HCT116 (cell line): ENCODE measurements around the gene LRRC32. TPM values are rescaled to one million over a fixed set of nuclear protein-coding genes. Genes with fewer than 3 reads are reported as not detected.

Source experiments
- ATAC-seq: fragments of 200-7000 bp; cut with Tn5 transposase; 2 replicates; pipeline ENCODE4 v1.9.1; 2020; ENCODE audit warnings: mild to moderate bottlenecking, moderate library complexity
- Bru-seq: library from RNA; stranded (reverse); fragments of 400-500 nt; gene quantifications from one replicate; lab custom pipeline; 2021; lab: Mats Ljungman, UMichigan
- BruChase-seq, 2 experiments: library from RNA; stranded (reverse); fragments of 400-500 nt; gene quantifications; one replicate each; lab custom pipeline; 2021; lab: Mats Ljungman, UMichigan
- BruUV-seq: library from RNA; stranded (reverse); fragments of 400-500 nt; replicated peaks from 2 replicates; lab custom pipeline; 2021; lab: Mats Ljungman, UMichigan
- CTCF ChIA-PET: fragments of 300-600 bp; sonication (Branson Sonifier 250); formaldehyde crosslinking; loops from one replicate; lab custom pipeline; 2021; ENCODE audit warnings: antibody characterized with exemption; lab: Charles Lee
- POLR2A ChIA-PET: fragments of 300-600, 350-600 bp; sonication (Branson Sonifier 250); formaldehyde crosslinking; loops from one replicate; lab custom pipeline; 2021; ENCODE audit warnings: antibody characterized with exemption; lab: Charles Lee
- RAD21 ChIA-PET, 2 experiments: fragments of 300-600 bp; sonication (Branson Sonifier 250); formaldehyde crosslinking; loops; one replicate each; lab custom pipeline; 2023; ENCODE audit warnings: low total read pairs in 2 of 2; ENCODE audit not compliant: uncharacterized antibody in 2 of 2, unreplicated experiment in 2 of 2, low non-redundant PET in 1 of 2; lab: Charles Lee
- DNase-seq: peaks from one replicate; pipeline ENCODE4 v3.0.0-alpha.2; 2010; ENCODE audit warnings: low read depth, low spot score
- H2AFZ ChIP-seq: fragments of 200-600 bp; shearing (Covaris generic), sonication (generic); 2 replicates; pipeline ENCODE4 v1.6.1; 2017; ENCODE audit warnings: low read depth, mixed run types, mixed read lengths, antibody characterized with exemption, low read length; ENCODE audit not compliant: poor library complexity, severe bottlenecking
- H3K27ac ChIP-seq: 2 replicates; pipeline ENCODE4 v1.5.1; 2012; ENCODE audit warnings: low read depth, low read length
- H3K27me3 ChIP-seq: fragments of 200-600 bp; sonication (generic); 2 replicates; pipeline ENCODE4 v1.6.1; 2016; ENCODE audit warnings: mixed run types, low read length, mixed read lengths; ENCODE audit not compliant: insufficient read depth
- H3K36me3 ChIP-seq, 2 experiments: fragments of 200-500 bp in 1 of 2; fragments of 200-600 bp in 1 of 2; sonication (Bioruptor generic) in 1 of 2; sonication (generic) in 1 of 2; 2 replicates each; pipeline versions ENCODE4 v1.5.1 to v1.6.1; 2014 to 2016; ENCODE audit warnings: low read length in 2 of 2, inconsistent platforms in 1 of 2, mixed read lengths in 1 of 2, mixed run types in 1 of 2; ENCODE audit not compliant: insufficient read depth in 2 of 2, control insufficient read depth in 1 of 2
- H3K4me1 ChIP-seq, 2 experiments: fragments of 200-600 bp in 1 of 2; sonication (generic) in 1 of 2; 2 replicates each; pipeline versions ENCODE4 v1.5.1 to v1.6.1; 2012 to 2017; ENCODE audit warnings: low read length in 2 of 2, inconsistent platforms in 1 of 2, mild to moderate bottlenecking in 1 of 2, mixed read lengths in 1 of 2, mixed run types in 1 of 2, moderate library complexity in 1 of 2; ENCODE audit not compliant: insufficient read depth in 2 of 2, control insufficient read depth in 1 of 2
- H3K4me2 ChIP-seq: fragments of 200-600 bp; sonication (generic); 2 replicates; pipeline ENCODE4 v1.6.1; 2017; ENCODE audit warnings: mixed run types, low read length, mixed read lengths
- H3K4me3 ChIP-seq, 2 experiments: fragments of 200-600 bp in 1 of 2; sonication (generic) in 1 of 2; replicated peaks in 1 of 2; 2 replicates each; pipeline ENCODE4 v1.5.1; 2011 to 2016; ENCODE audit warnings: low read length in 2 of 2, control low read depth in 1 of 2, low read depth in 1 of 2, mild to moderate bottlenecking in 1 of 2, mixed read lengths in 1 of 2, mixed run types in 1 of 2
- H3K79me2 ChIP-seq: fragments of 200-600 bp; sonication (generic); 2 replicates; pipeline ENCODE4 v1.6.1; 2017; ENCODE audit warnings: mild to moderate bottlenecking, mixed run types, low read length, moderate library complexity, mixed read lengths; ENCODE audit not compliant: insufficient read depth
- H3K9ac ChIP-seq: fragments of 200-600 bp; sonication (generic); 2 replicates; pipeline ENCODE4 v1.6.1; 2016; ENCODE audit warnings: low read length, mixed read lengths
- H3K9me2 ChIP-seq: fragments of 200-600 bp; sonication (generic), shearing (Covaris generic); 2 replicates; pipeline ENCODE4 v1.6.1; 2017; ENCODE audit warnings: mixed run types, mild to moderate bottlenecking, moderate library complexity; ENCODE audit not compliant: insufficient read depth
- H3K9me3 ChIP-seq, 2 experiments: fragments of 200-500 bp in 1 of 2; fragments of 200-600 bp in 1 of 2; sonication (Bioruptor generic) in 1 of 2; sonication (generic) in 1 of 2; 2 replicates each; pipeline ENCODE4 v1.6.1; 2014 to 2017; ENCODE audit warnings: low read length in 2 of 2, mixed read lengths in 2 of 2, inconsistent platforms in 1 of 2, low read depth in 1 of 2, mild to moderate bottlenecking in 1 of 2, mixed run types in 1 of 2, moderate library complexity in 1 of 2; ENCODE audit not compliant: control insufficient read depth in 1 of 2, insufficient read depth in 1 of 2
- H4K20me1 ChIP-seq: fragments of 200-600 bp; sonication (generic), shearing (Covaris generic); 2 replicates; pipeline ENCODE4 v1.6.1; 2017; ENCODE audit warnings: mixed run types, mild to moderate bottlenecking, moderate library complexity; ENCODE audit not compliant: insufficient read depth
- CBX3 ChIP-seq: IDR thresholded peaks from 2 replicates; pipeline ENCODE4 v1.6.1; 2012; ENCODE audit warnings: low read depth
- CEBPB ChIP-seq: IDR thresholded peaks from 2 replicates; pipeline ENCODE4 v1.6.1; 2012; ENCODE audit warnings: low read depth
- EGR1 ChIP-seq: IDR thresholded peaks from 2 replicates; pipeline ENCODE4 v1.6.1; 2012; ENCODE audit warnings: low read depth
- FOSL1 ChIP-seq: IDR thresholded peaks from 2 replicates; pipeline ENCODE4 v1.6.1; 2012; ENCODE audit warnings: low read depth
- JUND ChIP-seq: IDR thresholded peaks from 2 replicates; pipeline ENCODE4 v1.6.1; 2012
- POLR2A ChIP-seq: IDR thresholded peaks from 2 replicates; pipeline ENCODE4 v1.7.0; 2011; ENCODE audit warnings: borderline replicate concordance; ENCODE audit not compliant: insufficient read depth, insufficient read length; ENCODE audit errors: extremely low read depth
- RAD21 ChIP-seq: IDR thresholded peaks from 2 replicates; pipeline ENCODE4 v1.6.1; 2012; ENCODE audit warnings: low read depth, mild to moderate bottlenecking
- SIN3A ChIP-seq: IDR thresholded peaks from 2 replicates; pipeline ENCODE4 v1.6.1; 2012; ENCODE audit warnings: low read depth
- SP1 ChIP-seq: IDR thresholded peaks from 2 replicates; pipeline ENCODE4 v1.6.1; 2012; ENCODE audit warnings: low read depth
- TCF7L2 ChIP-seq: IDR thresholded peaks from 2 replicates; pipeline ENCODE4 v1.7.0; 2011; ENCODE audit warnings: borderline replicate concordance, inconsistent platforms; ENCODE audit not compliant: insufficient read depth, insufficient read length; ENCODE audit errors: extremely low read depth
- ZFX ChIP-seq: fragments of 450-650 bp; IDR thresholded peaks from 2 replicates; pipeline ENCODE4 v1.6.1; 2017
- ZNF274 ChIP-seq: fragments of 200-500 bp; sonication (Bioruptor generic); IDR thresholded peaks from 2 replicates; pipeline ENCODE4 v1.6.1; 2014; ENCODE audit warnings: mild to moderate bottlenecking, low read depth, low read length, inconsistent platforms
- intact Hi-C: fragments of 100-400 bp; cut with micrococcal nuclease; formaldehyde crosslinking; loops from 2 replicates; pipeline ENCODE4 v1.10.0; 2022
- long read RNA-seq: library from polyadenylated mRNA; unstranded; transcript quantifications from one replicate; pipeline ENCODE4 v2.0.0, GENCODE V29; 2021; ENCODE audit not compliant: unreplicated experiment
- polyA plus RNA-seq: library from polyadenylated mRNA; unstranded; fragments of >200 nt; gene quantifications from 2 replicates; pipeline ENCODE4 v1.2.1, GENCODE V29; 2012; ENCODE audit warnings: missing spikeins
- total RNA-seq: library from RNA; stranded (reverse); gene quantifications from one replicate; pipeline ENCODE4 v1.2.1, GENCODE V29; 2021; ENCODE audit not compliant: unreplicated experiment
- TF ChIP-seq, protein P1 (sequence below): IDR thresholded peaks from 2 replicates; pipeline ENCODE4 v1.6.1; 2012
- TF ChIP-seq, protein P2 (sequence below): IDR thresholded peaks from 2 replicates; pipeline ENCODE4 v1.6.1; 2011; ENCODE audit warnings: mild to moderate bottlenecking, low read length, moderate library complexity; ENCODE audit not compliant: insufficient replicate concordance; ENCODE audit errors: extremely low read depth

The LRRC32 gene, protein sequence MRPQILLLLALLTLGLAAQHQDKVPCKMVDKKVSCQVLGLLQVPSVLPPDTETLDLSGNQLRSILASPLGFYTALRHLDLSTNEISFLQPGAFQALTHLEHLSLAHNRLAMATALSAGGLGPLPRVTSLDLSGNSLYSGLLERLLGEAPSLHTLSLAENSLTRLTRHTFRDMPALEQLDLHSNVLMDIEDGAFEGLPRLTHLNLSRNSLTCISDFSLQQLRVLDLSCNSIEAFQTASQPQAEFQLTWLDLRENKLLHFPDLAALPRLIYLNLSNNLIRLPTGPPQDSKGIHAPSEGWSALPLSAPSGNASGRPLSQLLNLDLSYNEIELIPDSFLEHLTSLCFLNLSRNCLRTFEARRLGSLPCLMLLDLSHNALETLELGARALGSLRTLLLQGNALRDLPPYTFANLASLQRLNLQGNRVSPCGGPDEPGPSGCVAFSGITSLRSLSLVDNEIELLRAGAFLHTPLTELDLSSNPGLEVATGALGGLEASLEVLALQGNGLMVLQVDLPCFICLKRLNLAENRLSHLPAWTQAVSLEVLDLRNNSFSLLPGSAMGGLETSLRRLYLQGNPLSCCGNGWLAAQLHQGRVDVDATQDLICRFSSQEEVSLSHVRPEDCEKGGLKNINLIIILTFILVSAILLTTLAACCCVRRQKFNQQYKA
- 0.54 TPM for total RNA-seq
- polyA plus RNA-seq, result 0.12 TPM in 2 replicates
- percentile 11 among the genes with signal in this experiment for Bru-seq, nascent RNA
- percentile 14 among the genes with signal in this experiment for BruChase-seq, experiment 1, labeled RNA remaining after a 6-hour chase
- BruChase-seq, experiment 2, labeled RNA remaining after a 2-hour chase, result percentile 21 among the genes with signal in this experiment
- long read RNA-seq, result 0 reads

DNA sequence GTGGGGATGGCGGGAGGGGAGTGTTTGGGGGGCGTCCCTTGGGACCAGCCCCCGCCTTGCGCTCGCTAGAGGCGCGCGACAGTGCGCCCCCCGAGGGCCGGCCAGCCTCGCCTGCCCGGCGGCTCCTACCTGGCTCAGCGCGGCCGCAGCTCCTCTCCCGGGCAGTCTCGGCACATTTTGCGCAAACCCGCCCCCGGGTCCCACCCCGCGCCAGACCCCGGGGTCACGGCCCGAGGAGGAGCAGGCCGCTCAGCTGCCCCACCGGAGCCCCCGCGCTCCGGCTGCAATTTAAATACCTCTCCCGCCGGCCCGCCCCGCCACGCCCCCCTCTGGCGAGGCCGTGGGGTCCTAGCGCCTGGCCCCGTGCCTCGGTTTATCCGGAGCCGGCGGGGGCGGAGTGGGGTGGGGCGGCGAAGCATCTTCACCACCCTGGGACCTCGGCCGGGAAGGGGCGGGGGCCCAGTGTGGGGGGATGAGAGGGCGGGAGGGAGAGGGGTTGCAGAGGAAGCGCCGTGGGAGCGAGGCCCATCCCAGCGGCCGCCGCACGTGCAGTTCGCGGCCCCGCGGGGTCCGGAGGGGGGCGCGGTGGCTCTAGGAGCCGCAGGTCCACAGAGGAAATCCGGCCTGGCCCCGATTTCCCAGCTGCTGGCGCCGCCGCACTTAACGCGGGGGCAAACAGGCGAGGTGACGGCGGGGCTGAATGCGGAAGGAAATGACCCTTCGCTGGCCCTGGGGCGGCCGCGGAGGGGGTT, at the start of gene LRRC32:
LRRC32 (minus strand) TSS at position 263 of the 752 bp plus-strand sequence. CDS start 4,793 bp downstream, outside the sequence.
- H3K27me3 ChIP-seq, result peaks cover 6% of the 10 kb centered on the region; the same call in 1 of the 2 replicates
- peak; percentile 67 for ATAC-seq
- CTCF ChIA-PET, result no interaction called here

More for the DNA sequence above, at the start of gene LRRC32:
- no peaks in the 10 kb centered on the region for H3K9me2 ChIP-seq
- no peak for DNase-seq
- RAD21 ChIA-PET, result no interaction called here
- no peak within 1 kb of the TSS for H3K27ac ChIP-seq
- peak within 1 kb of the TSS; percentile 81 for H3K4me2 ChIP-seq
- POLR2A ChIA-PET, result no interaction called here
- BruUV-seq, result no TSS peak
- peaks cover 0 to 11% of the 10 kb centered on the region in 2 experiments; a peak in 2 of 4 replicates for H3K4me1 ChIP-seq
- TF ChIP-seq, protein P1, sequence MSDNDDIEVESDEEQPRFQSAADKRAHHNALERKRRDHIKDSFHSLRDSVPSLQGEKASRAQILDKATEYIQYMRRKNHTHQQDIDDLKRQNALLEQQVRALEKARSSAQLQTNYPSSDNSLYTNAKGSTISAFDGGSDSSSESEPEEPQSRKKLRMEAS, result no peak
- no peak for TF ChIP-seq ZNF274
- TF ChIP-seq CEBPB, result no peak
- no peak for TF ChIP-seq JUND
- TF ChIP-seq SIN3A, result no peak
- no peak for TF ChIP-seq TCF7L2
- TF ChIP-seq RAD21, result no peak
- TF ChIP-seq SP1, result no peak
- no peak; the same call in none of the 2 replicates for TF ChIP-seq FOSL1
- TF ChIP-seq ZFX, result no peak
- TF ChIP-seq EGR1, result no peak
- TF ChIP-seq POLR2A, result no peak
- TF ChIP-seq, protein P2, sequence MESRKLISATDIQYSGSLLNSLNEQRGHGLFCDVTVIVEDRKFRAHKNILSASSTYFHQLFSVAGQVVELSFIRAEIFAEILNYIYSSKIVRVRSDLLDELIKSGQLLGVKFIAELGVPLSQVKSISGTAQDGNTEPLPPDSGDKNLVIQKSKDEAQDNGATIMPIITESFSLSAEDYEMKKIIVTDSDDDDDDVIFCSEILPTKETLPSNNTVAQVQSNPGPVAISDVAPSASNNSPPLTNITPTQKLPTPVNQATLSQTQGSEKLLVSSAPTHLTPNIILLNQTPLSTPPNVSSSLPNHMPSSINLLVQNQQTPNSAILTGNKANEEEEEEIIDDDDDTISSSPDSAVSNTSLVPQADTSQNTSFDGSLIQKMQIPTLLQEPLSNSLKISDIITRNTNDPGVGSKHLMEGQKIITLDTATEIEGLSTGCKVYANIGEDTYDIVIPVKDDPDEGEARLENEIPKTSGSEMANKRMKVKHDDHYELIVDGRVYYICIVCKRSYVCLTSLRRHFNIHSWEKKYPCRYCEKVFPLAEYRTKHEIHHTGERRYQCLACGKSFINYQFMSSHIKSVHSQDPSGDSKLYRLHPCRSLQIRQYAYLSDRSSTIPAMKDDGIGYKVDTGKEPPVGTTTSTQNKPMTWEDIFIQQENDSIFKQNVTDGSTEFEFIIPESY, result no peak
- no peak for TF ChIP-seq CBX3
- no peak within 1 kb of the TSS for H3K9ac ChIP-seq
- no peaks in the 10 kb centered on the region for H4K20me1 ChIP-seq
- H2AFZ ChIP-seq, result no peak within 1 kb of the TSS
- intact Hi-C loops, result no loop called here
- peak within 1 kb of the TSS; percentile 30 to 53 for H3K4me3 ChIP-seq
- H3K9me3 ChIP-seq, result no peaks in the 10 kb centered on the region
- H3K36me3 ChIP-seq, result no peaks in the 10 kb centered on the region
- H3K79me2 ChIP-seq, result no peaks in the 10 kb centered on the region
